GM12878 (cell line): ENCODE results near the gene TTC9C. TPM values are rescaled to one million over a fixed set of nuclear protein-coding genes. Genes with fewer than 3 reads are reported as not detected.

ENCODE experiments used
- ATAC-seq: fragments of 200-7000 bp; cut with Tn5 transposase; 3 replicates; pipeline ENCODE4 v1.9.1; 2020; ENCODE audit warnings: mild to moderate bottlenecking, moderate library complexity
- BruUV-seq: library from RNA; stranded (reverse); fragments of 400-500 nt; replicated peaks from 2 replicates; lab custom pipeline; 2021; lab: Mats Ljungman, UMichigan
- CTCF ChIA-PET: fragments of 300-600 bp; sonication (Branson Sonifier 250); formaldehyde crosslinking; extraction: SDS; loops from one replicate; lab custom pipeline; 2021; ENCODE audit warnings: inconsistent platforms; lab: Yijun Ruan, JAX
- POLR2A ChIA-PET: fragments of 350-600 bp; formaldehyde crosslinking; extraction: SDS; loops from one replicate; lab custom pipeline; 2021; ENCODE audit warnings: inconsistent platforms; lab: Charles Lee
- RAD21 ChIA-PET: fragments of 300-600 bp; sonication (Branson Sonifier 250); formaldehyde crosslinking; loops from one replicate; lab custom pipeline; 2023; ENCODE audit warnings: antibody characterized with exemption; ENCODE audit not compliant: unreplicated experiment; lab: Charles Lee
- SMC1A ChIA-PET: fragments of 300-600 bp; sonication (Branson Sonifier 250); formaldehyde crosslinking; loops from one replicate; lab custom pipeline; 2023; ENCODE audit not compliant: unreplicated experiment, uncharacterized antibody; lab: Charles Lee
- DNase-seq: peaks from one replicate; pipeline ENCODE4 v3.0.0-alpha.2; 2011; ENCODE audit warnings: low read depth, low spot score
- FAIRE-seq: peaks from 3 replicates; lab custom pipeline; 2011; peaks lifted over from hg19 to GRCh38; lab: Jason Lieb, UNC
- H2AFZ ChIP-seq: 2 replicates; pipeline ENCODE4 v1.6.0; 2011; ENCODE audit warnings: low read depth, low read length, control low read depth; ENCODE audit not compliant: control insufficient read depth
- H3K27ac ChIP-seq: 2 replicates; pipeline ENCODE4 v1.5.1; 2011; ENCODE audit warnings: control low read depth; ENCODE audit not compliant: control insufficient read depth, insufficient read depth
- H3K27me3 ChIP-seq, 2 experiments: replicated peaks in 1 of 2; 2 replicates each; pipeline versions ENCODE4 v1.6.0 to v1.6.1; 2011; ENCODE audit warnings: low read length in 1 of 2; ENCODE audit not compliant: control insufficient read depth in 2 of 2, insufficient read depth in 2 of 2
- H3K36me3 ChIP-seq, 2 experiments: 2 replicates each; pipeline ENCODE4 v1.5.1; 2011; ENCODE audit warnings: low read length in 1 of 2; ENCODE audit not compliant: control insufficient read depth in 2 of 2, insufficient read depth in 2 of 2
- H3K4me1 ChIP-seq: 2 replicates; pipeline ENCODE4 v1.6.1; 2011; ENCODE audit warnings: mild to moderate bottlenecking, low read length, moderate library complexity, mixed read lengths; ENCODE audit not compliant: control insufficient read depth, insufficient read depth
- H3K4me2 ChIP-seq: 2 replicates; pipeline ENCODE4 v1.6.0; 2011; ENCODE audit warnings: control low read depth; ENCODE audit not compliant: control insufficient read depth, insufficient read depth
- H3K4me3 ChIP-seq: fragments of 200-600 bp; sonication (generic); 2 replicates; pipeline ENCODE4 v1.5.1; 2016
- H3K79me2 ChIP-seq: 2 replicates; pipeline ENCODE4 v1.6.0; 2011; ENCODE audit warnings: low read length; ENCODE audit not compliant: control insufficient read depth, insufficient read depth
- H3K9ac ChIP-seq: 2 replicates; pipeline ENCODE4 v1.8.0; 2011; ENCODE audit warnings: low read length, control low read depth, mixed read lengths; ENCODE audit not compliant: control insufficient read depth, insufficient read depth
- H3K9me3 ChIP-seq: replicated peaks from 3 replicates; pipeline ENCODE4 v1.5.1; 2011; ENCODE audit warnings: mild to moderate bottlenecking, low read length; ENCODE audit not compliant: control insufficient read depth, insufficient read depth
- H4K20me1 ChIP-seq: 2 replicates; pipeline ENCODE4 v1.6.0; 2011; ENCODE audit not compliant: control insufficient read depth, insufficient read depth
- BACH1 ChIP-seq: fragments of 450-650 bp; IDR thresholded peaks from 2 replicates; pipeline ENCODE4 v1.6.1; 2017; ENCODE audit warnings: mild to moderate bottlenecking, borderline replicate concordance
- BCL11A ChIP-seq: IDR thresholded peaks from 2 replicates; pipeline ENCODE4 v1.6.1; 2011; ENCODE audit warnings: low read depth, low read length
- CREM ChIP-seq: IDR thresholded peaks from 2 replicates; pipeline ENCODE4 v1.6.1; 2014; ENCODE audit warnings: antibody characterized with exemption, low read depth
- DPF2 ChIP-seq: fragments of 450-650 bp; IDR thresholded peaks from 2 replicates; pipeline ENCODE4 v1.6.1; 2017; ENCODE audit warnings: mild to moderate bottlenecking
- FOXM1 ChIP-seq: IDR thresholded peaks from 2 replicates; pipeline ENCODE4 v1.6.1; 2012; ENCODE audit warnings: low read depth, mild to moderate bottlenecking, inconsistent platforms, low read length, moderate library complexity
- HDGF ChIP-seq: fragments of 450-650 bp; IDR thresholded peaks from 2 replicates; pipeline ENCODE4 v1.6.1; 2016; ENCODE audit warnings: antibody characterized with exemption
- JUNB ChIP-seq: IDR thresholded peaks from 2 replicates; pipeline ENCODE4 v1.6.1; 2016; ENCODE audit warnings: antibody characterized with exemption, mild to moderate bottlenecking
- MEF2A ChIP-seq: IDR thresholded peaks from 2 replicates; pipeline ENCODE4 v1.6.1; 2011; ENCODE audit warnings: low read depth, mild to moderate bottlenecking, low read length, moderate library complexity; ENCODE audit not compliant: insufficient read depth
- MTA2 ChIP-seq: fragments of 450-650 bp; IDR thresholded peaks from 2 replicates; pipeline ENCODE4 v1.6.1; 2016; ENCODE audit warnings: low read depth, mild to moderate bottlenecking, moderate library complexity
- RAD21 ChIP-seq: IDR thresholded peaks from 2 replicates; pipeline ENCODE4 v1.6.1; 2011; ENCODE audit warnings: mild to moderate bottlenecking, low read depth, low read length, moderate library complexity; ENCODE audit not compliant: insufficient read depth
- RAD51 ChIP-seq: fragments of 450-650 bp; IDR thresholded peaks from 2 replicates; pipeline ENCODE4 v1.6.1; 2016; ENCODE audit warnings: moderate library complexity, mild to moderate bottlenecking, inconsistent platforms
- RBBP5 ChIP-seq: fragments of 200-600 bp; sonication (generic); conservative IDR thresholded peaks from 2 replicates; pipeline ENCODE4 v1.6.1; 2016
- RELA ChIP-seq: fragments of 450-650 bp; IDR thresholded peaks from 2 replicates; pipeline ENCODE4 v1.8.0; 2014; ENCODE audit warnings: borderline replicate concordance; ENCODE audit not compliant: partially characterized antibody
- SMAD5 ChIP-seq: IDR thresholded peaks from 2 replicates; pipeline ENCODE4 v1.6.1; 2016; ENCODE audit warnings: antibody characterized with exemption, low read depth
- SREBF1 ChIP-seq: IDR thresholded peaks from 2 replicates; pipeline ENCODE4 v1.6.1; 2012; ENCODE audit warnings: mild to moderate bottlenecking, low read length
- YBX1 ChIP-seq: fragments of 450-650 bp; IDR thresholded peaks from 2 replicates; pipeline ENCODE4 v1.6.1; 2016; ENCODE audit warnings: antibody characterized with exemption
- WGBS: methylation state at CpG from one replicate; pipeline ENCODE4 v1.1.6; 2016; ENCODE audit warnings: low lambda C conversion rate; ENCODE audit not compliant: insufficient replicate concordance, insufficient coverage; ENCODE audit errors: missing lambda C conversion rate; 5-methylcytosine and 5-hydroxymethylcytosine counted together
- in situ Hi-C: fragments of 300-500 bp; cut with MboI; formaldehyde crosslinking; loops from 9 replicates; pipeline ENCODE4 v1.14.3; 2018; ENCODE audit warnings: mixed read lengths
- intact Hi-C: fragments of 100-400 bp; cut with micrococcal nuclease; formaldehyde crosslinking; loops from one replicate; pipeline ENCODE4 v1.14.2; 2022; ENCODE audit not compliant: unreplicated experiment
- polyA plus RNA-seq, 11 experiments: library from polyadenylated mRNA; depleted of rRNA in 4 of 11; unstranded in 6 of 11; stranded (reverse) in 5 of 11; fragments of >200 nt; fragmentation: Nextera tagmentation in 4 of 11; fragmentation: Illumina TruSeq in 1 of 11; extraction: Ambion mirVana in 4 of 11; extraction: Trizol in 1 of 11; gene quantifications; 1 replicate in 1 of 11; 2 replicates in 10 of 11; pipeline versions ENCODE4 v1.2.1 to v1.2.3, GENCODE V29; 2011 to 2016; ENCODE audit warnings: inconsistent platforms in 2 of 11, missing spikeins in 2 of 11, low read depth in 1 of 11
- total RNA-seq, 4 experiments: library from RNA; depleted of rRNA in 3 of 4; stranded (reverse); fragments of >200 nt in 3 of 4; fragmentation: Illumina TruSeq in 1 of 4; extraction: Trizol in 1 of 4; gene quantifications; 2 replicates each; pipeline versions ENCODE4 v1.2.1 to v1.2.3, GENCODE V29; 2013 to 2021
- TF ChIP-seq, protein P1 (sequence below): IDR thresholded peaks from 2 replicates; pipeline ENCODE4 v1.6.1; 2012; ENCODE audit warnings: low read depth, low read length, improper control_type of control experiment
- TF ChIP-seq, protein P2 (sequence below), 3 experiments: IDR thresholded peaks in 2 of 3; conservative IDR thresholded peaks in 1 of 3; 2 replicates each; pipeline ENCODE4 v1.5.1; 2011; ENCODE audit warnings: low read depth in 3 of 3, low read length in 3 of 3, mild to moderate bottlenecking in 3 of 3, control low read depth in 2 of 3, moderate library complexity in 2 of 3, inconsistent platforms in 1 of 3, mixed read lengths in 1 of 3; ENCODE audit not compliant: control insufficient read depth in 2 of 3, insufficient read depth in 1 of 3; ENCODE audit errors: extremely low read depth in 1 of 3
- TF ChIP-seq, protein P3 (sequence below): fragments of 450-650 bp; IDR thresholded peaks from 2 replicates; pipeline ENCODE4 v1.6.1; 2017; ENCODE audit warnings: mild to moderate bottlenecking, moderate library complexity
- TF ChIP-seq, protein P4 (sequence below): IDR thresholded peaks from 2 replicates; pipeline ENCODE4 v1.6.1; 2012; ENCODE audit warnings: low read length, inconsistent platforms

Gene TTC9C
- total and polyA plus RNA-seq, 10 of the 15 experiments (the other 5 are each of a cell fraction or from before 2014, with no cell fraction given): 42.0 to 72.3 (median 50.4) TPM

DNA sequence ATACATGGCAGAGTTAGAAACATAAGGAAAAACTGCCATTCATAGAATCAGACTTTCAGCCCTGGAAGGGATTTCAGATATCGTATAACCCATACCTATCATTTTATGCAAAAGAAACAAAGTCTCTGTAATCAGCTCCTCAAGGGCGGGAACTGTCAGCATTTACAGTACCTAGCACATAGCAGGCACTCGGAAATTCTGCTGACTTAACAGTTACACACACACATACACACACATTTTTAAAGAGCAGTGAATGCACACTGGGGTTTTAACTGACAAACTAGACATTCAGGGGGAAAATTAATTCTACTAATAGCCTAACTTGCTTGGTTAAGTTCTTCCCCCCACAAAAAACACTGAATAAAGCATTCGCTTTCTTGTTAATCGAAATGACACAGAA is 12.1 kb upstream of the TTC9C start:
- ChIA-PET SMC1A (interaction anchor here (0.7 kb wide), 1 partner anchor 8 kb away, joined by 3 read pairs; no protein-coding TSS in a partner anchor), POLR2A (interaction anchor here (0.5 to 5.5 kb wide), 4 partner anchors 10 to 53 kb away, joined by 3 to 40 read pairs (median 4); partner anchors contain the start of genes HNRNPUL2, POLR2G and TTC9C), RAD21 (no interaction called here), CTCF (interaction anchor here (1.0 to 1.5 kb wide), 3 partner anchors 8 to 35 kb away, joined by 3 to 7 read pairs (median 3); no protein-coding TSS in a partner anchor)
- FAIRE-seq: no peak
- Histone ChIP-seq H3K27ac (no peak overlapping the region), H3K4me1 (peaks cover 13% of the 10 kb centered on the region), H2AFZ (no peak overlapping the region), H3K36me3 (peaks cover 29 to 59% of the 10 kb centered on the region in 2 experiments), H3K27me3 (no peaks in the 10 kb centered on the region), H4K20me1 (no peaks in the 10 kb centered on the region; the same call in 1 of the 2 replicates), H3K4me3 (no peak overlapping the region), H3K79me2 (peaks cover 5% of the 10 kb centered on the region), H3K4me2 (no peak overlapping the region), H3K9me3 (no peaks in the 10 kb centered on the region), H3K9ac (no peak overlapping the region)
- TF ChIP-seq MEF2A (no peak), RAD51 (no peak), HDGF (no peak), SMAD5 (no peak), YBX1 (no peak), BCL11A (no peak), RAD21 (no peak), FOXM1 (no peak), JUNB (no peak), MTA2 (no peak), BACH1 (no peak), SREBF1 (no peak), RBBP5 (no peak), RELA (no peak), DPF2 (no peak), CREM (no peak)
- TF ChIP-seq, protein P1, sequence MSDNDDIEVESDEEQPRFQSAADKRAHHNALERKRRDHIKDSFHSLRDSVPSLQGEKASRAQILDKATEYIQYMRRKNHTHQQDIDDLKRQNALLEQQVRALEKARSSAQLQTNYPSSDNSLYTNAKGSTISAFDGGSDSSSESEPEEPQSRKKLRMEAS: no peak
- TF ChIP-seq, protein P2, sequence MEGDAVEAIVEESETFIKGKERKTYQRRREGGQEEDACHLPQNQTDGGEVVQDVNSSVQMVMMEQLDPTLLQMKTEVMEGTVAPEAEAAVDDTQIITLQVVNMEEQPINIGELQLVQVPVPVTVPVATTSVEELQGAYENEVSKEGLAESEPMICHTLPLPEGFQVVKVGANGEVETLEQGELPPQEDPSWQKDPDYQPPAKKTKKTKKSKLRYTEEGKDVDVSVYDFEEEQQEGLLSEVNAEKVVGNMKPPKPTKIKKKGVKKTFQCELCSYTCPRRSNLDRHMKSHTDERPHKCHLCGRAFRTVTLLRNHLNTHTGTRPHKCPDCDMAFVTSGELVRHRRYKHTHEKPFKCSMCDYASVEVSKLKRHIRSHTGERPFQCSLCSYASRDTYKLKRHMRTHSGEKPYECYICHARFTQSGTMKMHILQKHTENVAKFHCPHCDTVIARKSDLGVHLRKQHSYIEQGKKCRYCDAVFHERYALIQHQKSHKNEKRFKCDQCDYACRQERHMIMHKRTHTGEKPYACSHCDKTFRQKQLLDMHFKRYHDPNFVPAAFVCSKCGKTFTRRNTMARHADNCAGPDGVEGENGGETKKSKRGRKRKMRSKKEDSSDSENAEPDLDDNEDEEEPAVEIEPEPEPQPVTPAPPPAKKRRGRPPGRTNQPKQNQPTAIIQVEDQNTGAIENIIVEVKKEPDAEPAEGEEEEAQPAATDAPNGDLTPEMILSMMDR (IDR thresholded peaks at IDR 0.05 in 2 of 3, conservative IDR thresholded peaks at IDR 0.05 in 1 of 3; ENCODE audit: control insufficient read depth in 2 of 3, extremely low read depth in 1 of 3, insufficient read depth in 1 of 3, low read depth in 3 of 3, low read length in 3 of 3): no peak
- TF ChIP-seq, protein P3, sequence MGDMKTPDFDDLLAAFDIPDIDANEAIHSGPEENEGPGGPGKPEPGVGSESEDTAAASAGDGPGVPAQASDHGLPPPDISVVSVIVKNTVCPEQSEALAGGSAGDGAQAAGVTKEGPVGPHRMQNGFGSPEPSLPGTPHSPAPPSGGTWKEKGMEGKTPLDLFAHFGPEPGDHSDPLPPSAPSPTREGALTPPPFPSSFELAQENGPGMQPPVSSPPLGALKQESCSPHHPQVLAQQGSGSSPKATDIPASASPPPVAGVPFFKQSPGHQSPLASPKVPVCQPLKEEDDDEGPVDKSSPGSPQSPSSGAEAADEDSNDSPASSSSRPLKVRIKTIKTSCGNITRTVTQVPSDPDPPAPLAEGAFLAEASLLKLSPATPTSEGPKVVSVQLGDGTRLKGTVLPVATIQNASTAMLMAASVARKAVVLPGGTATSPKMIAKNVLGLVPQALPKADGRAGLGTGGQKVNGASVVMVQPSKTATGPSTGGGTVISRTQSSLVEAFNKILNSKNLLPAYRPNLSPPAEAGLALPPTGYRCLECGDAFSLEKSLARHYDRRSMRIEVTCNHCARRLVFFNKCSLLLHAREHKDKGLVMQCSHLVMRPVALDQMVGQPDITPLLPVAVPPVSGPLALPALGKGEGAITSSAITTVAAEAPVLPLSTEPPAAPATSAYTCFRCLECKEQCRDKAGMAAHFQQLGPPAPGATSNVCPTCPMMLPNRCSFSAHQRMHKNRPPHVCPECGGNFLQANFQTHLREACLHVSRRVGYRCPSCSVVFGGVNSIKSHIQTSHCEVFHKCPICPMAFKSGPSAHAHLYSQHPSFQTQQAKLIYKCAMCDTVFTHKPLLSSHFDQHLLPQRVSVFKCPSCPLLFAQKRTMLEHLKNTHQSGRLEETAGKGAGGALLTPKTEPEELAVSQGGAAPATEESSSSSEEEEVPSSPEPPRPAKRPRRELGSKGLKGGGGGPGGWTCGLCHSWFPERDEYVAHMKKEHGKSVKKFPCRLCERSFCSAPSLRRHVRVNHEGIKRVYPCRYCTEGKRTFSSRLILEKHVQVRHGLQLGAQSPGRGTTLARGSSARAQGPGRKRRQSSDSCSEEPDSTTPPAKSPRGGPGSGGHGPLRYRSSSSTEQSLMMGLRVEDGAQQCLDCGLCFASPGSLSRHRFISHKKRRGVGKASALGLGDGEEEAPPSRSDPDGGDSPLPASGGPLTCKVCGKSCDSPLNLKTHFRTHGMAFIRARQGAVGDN: no peak
- TF ChIP-seq, protein P4, sequence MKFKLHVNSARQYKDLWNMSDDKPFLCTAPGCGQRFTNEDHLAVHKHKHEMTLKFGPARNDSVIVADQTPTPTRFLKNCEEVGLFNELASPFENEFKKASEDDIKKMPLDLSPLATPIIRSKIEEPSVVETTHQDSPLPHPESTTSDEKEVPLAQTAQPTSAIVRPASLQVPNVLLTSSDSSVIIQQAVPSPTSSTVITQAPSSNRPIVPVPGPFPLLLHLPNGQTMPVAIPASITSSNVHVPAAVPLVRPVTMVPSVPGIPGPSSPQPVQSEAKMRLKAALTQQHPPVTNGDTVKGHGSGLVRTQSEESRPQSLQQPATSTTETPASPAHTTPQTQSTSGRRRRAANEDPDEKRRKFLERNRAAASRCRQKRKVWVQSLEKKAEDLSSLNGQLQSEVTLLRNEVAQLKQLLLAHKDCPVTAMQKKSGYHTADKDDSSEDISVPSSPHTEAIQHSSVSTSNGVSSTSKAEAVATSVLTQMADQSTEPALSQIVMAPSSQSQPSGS: no peak
- WGBS: over 99% methylated on average over 5 of the region's 5 CpGs
- DNase-seq: no peak
- no TSS peak for BruUV-seq
- intact Hi-C loops: no loop called here
- in situ Hi-C loops: no loop called here
- ATAC-seq: no peak
